ENCODE data around the gene TMEM135. TPM values are rescaled to one million over a fixed set of nuclear protein-coding genes. Genes with fewer than 3 reads are reported as not detected.

The TMEM135 gene
- total and polyA plus RNA-seq, 2 donors (not counting 1 experiment from before 2014, with no cell fraction given), result 2.7 to 19.5 TPM

GRCh38 chr11:87076260-87076783 lies 38.6 kb downstream of the TMEM135 start:
- Histone ChIP-seq H2AFZ (ENCODE audit: insufficient read depth, low read depth, low read length, poor library complexity, severe bottlenecking) (no peak overlapping the region), H3K4me2 (replicated peaks; ENCODE audit: low read depth, low read length, poor library complexity, severe bottlenecking) (no peak overlapping the region), H3K36me3 (replicated peaks in 1 of 2; ENCODE audit: control extremely low read depth in 1 of 2, control insufficient read depth in 1 of 2, extremely low read depth in 1 of 2, insufficient read depth in 2 of 2, low read length in 1 of 2) (peaks cover 0 to 13% of the 10 kb centered on the region in 2 experiments), H3K4me3 (ENCODE audit: control extremely low read depth in 1 of 5, extremely low read depth in 1 of 5, insufficient read depth in 1 of 5, low read depth in 2 of 5, low read length in 4 of 5) (no peak overlapping the region), H3K27ac (ENCODE audit: low read length in 2 of 2) (no peak overlapping the region), H3K4me1 (ENCODE audit: control insufficient read depth in 2 of 2, insufficient read depth in 2 of 2, low read length in 2 of 2) (peaks cover 3% of the 10 kb centered on the region in 2 donors), H4K20me1 (ENCODE audit: control insufficient read depth, insufficient read depth, low read length, poor library complexity, severe bottlenecking) (no peaks in the 10 kb centered on the region), H3K27me3 (replicated peaks in 1 of 4; ENCODE audit: control extremely low read depth in 1 of 4, control insufficient read depth in 3 of 4, insufficient read depth in 4 of 4, low read length in 3 of 4) (no peaks in the 10 kb centered on the region), H3K79me2 (ENCODE audit: control insufficient read depth, insufficient read depth, low read length) (no peaks in the 10 kb centered on the region), H3K9ac (ENCODE audit: low read length) (no peak overlapping the region), H3K9me3 (ENCODE audit: control extremely low read depth in 1 of 3, control insufficient read depth in 2 of 3, insufficient read depth in 1 of 3, low read length in 2 of 3) (no peaks in the 10 kb centered on the region)
- CTCF ChIA-PET, result no interaction called here
- H3K27me3 Mint-ChIP-seq, result no peaks in the 10 kb centered on the region
- H3K9me3 Mint-ChIP-seq (ENCODE audit: insufficient read depth), result no peaks in the 10 kb centered on the region
- TF ChIP-seq EZH2 (IDR thresholded peaks at IDR 0.05; ENCODE audit: borderline replicate concordance, insufficient read depth, low read depth, low read length, poor library complexity, severe bottlenecking) (no peak), CTCF (IDR thresholded peaks at IDR 0.05) (no peak)
- no peak overlapping the region for H3K4me3 Mint-ChIP-seq
- peaks cover 3% of the 10 kb centered on the region for H3K4me1 Mint-ChIP-seq
- POLR2A ChIA-PET, result no interaction called here
- intact Hi-C loops (cut with micrococcal nuclease), result no loop called here
- ATAC-seq (ENCODE audit: low read depth) (no peak), DNase-seq (no peak)
- no peak overlapping the region for H3K27ac Mint-ChIP-seq
- 73% methylated on average over 3 of the region's 3 CpGs for WGBS (ENCODE audit: insufficient coverage)

- H3K4me3 Mint-ChIP-seq, result no peak overlapping the region
- DNase-seq, result no peak
- TF ChIP-seq CTCF (IDR thresholded peaks at IDR 0.05) (no peak), EZH2 (IDR thresholded peaks at IDR 0.05; ENCODE audit: borderline replicate concordance, insufficient read depth, low read depth, low read length, poor library complexity, severe bottlenecking) (no peak)
- no peak overlapping the region for H2AFZ ChIP-seq (ENCODE audit: insufficient read depth, low read depth, low read length, poor library complexity, severe bottlenecking)
- no peak for ATAC-seq (ENCODE audit: low read depth)
- no peak overlapping the region for H3K27ac Mint-ChIP-seq
- H3K4me1 Mint-ChIP-seq, result peaks cover 9% of the 10 kb centered on the region
- no CpG with 5 or more reads among the region's 3 CpGs for WGBS (ENCODE audit: insufficient coverage)
- no peaks in the 10 kb centered on the region for H3K9me3 Mint-ChIP-seq (ENCODE audit: insufficient read depth)
- no peaks in the 10 kb centered on the region for H3K9me3 ChIP-seq (ENCODE audit: control extremely low read depth in 1 of 3, control insufficient read depth in 2 of 3, insufficient read depth in 1 of 3, low read length in 2 of 3)
- H3K4me1 ChIP-seq (ENCODE audit: control insufficient read depth in 2 of 2, insufficient read depth in 2 of 2, low read length in 2 of 2), result peaks cover under 1 to 6% of the 10 kb centered on the region in 2 donors
- H3K27ac ChIP-seq (ENCODE audit: low read length in 2 of 2), result no peak overlapping the region
- CTCF ChIA-PET, result no interaction called here
- peaks cover 0 to 13% of the 10 kb centered on the region in 2 experiments for H3K36me3 ChIP-seq (replicated peaks in 1 of 2; ENCODE audit: control extremely low read depth in 1 of 2, control insufficient read depth in 1 of 2, extremely low read depth in 1 of 2, insufficient read depth in 2 of 2, low read length in 1 of 2)
- H3K79me2 ChIP-seq (ENCODE audit: control insufficient read depth, insufficient read depth, low read length), result no peaks in the 10 kb centered on the region
- H3K27me3 Mint-ChIP-seq, result no peaks in the 10 kb centered on the region
- POLR2A ChIA-PET, result no interaction called here
- H3K9ac ChIP-seq (ENCODE audit: low read length), result no peak overlapping the region
- intact Hi-C loops (cut with micrococcal nuclease), result no loop called here
- H3K4me3 ChIP-seq (ENCODE audit: control extremely low read depth in 1 of 5, extremely low read depth in 1 of 5, insufficient read depth in 1 of 5, low read depth in 2 of 5, low read length in 4 of 5), result no peak overlapping the region
- H4K20me1 ChIP-seq (ENCODE audit: control insufficient read depth, insufficient read depth, low read length, poor library complexity, severe bottlenecking), result no peaks in the 10 kb centered on the region
- H3K27me3 ChIP-seq (replicated peaks in 1 of 4; ENCODE audit: control extremely low read depth in 1 of 4, control insufficient read depth in 3 of 4, insufficient read depth in 4 of 4, low read length in 3 of 4), result no peaks in the 10 kb centered on the region
- H3K4me2 ChIP-seq (replicated peaks; ENCODE audit: low read depth, low read length, poor library complexity, severe bottlenecking), result no peak overlapping the region
Measured at GRCh38 chr11:87076874-87077429, 39.2 kb downstream of the TMEM135 start.
